ACC112 (cell line): ENCODE data around the gene LRRC3C.
A peak's percentile ranks its signal among the peaks of the same experiment; 100 is the strongest.

Source experiments
- H2AFZ ChIP-seq: fragments of 200-600 bp; sonication (generic); one replicate; pipeline ENCODE4 v1.6.0; 2017; ENCODE audit warnings: antibody characterized with exemption, low read length; ENCODE audit not compliant: unreplicated experiment
- H3K27ac ChIP-seq: fragments of 200-600 bp; sonication (generic); 2 replicates; pipeline ENCODE4 v1.5.1; 2014; ENCODE audit warnings: low read depth, mild to moderate bottlenecking, antibody characterized with exemption, low read length, moderate library complexity
- H3K27me3 ChIP-seq: fragments of 200-600 bp; sonication (generic); 2 replicates; pipeline ENCODE4 v1.6.1; 2014; ENCODE audit warnings: mild to moderate bottlenecking, antibody characterized with exemption, low read length, moderate library complexity, mixed read lengths; ENCODE audit not compliant: insufficient read depth
- H3K36me3 ChIP-seq: fragments of 200-600 bp; sonication (generic); 2 replicates; pipeline ENCODE4 v1.6.1; 2016; ENCODE audit warnings: mild to moderate bottlenecking, antibody characterized with exemption, low read length, moderate library complexity, mixed read lengths; ENCODE audit not compliant: insufficient read depth
- H3K4me1 ChIP-seq: fragments of 200-600 bp; sonication (generic); one replicate; pipeline ENCODE4 v1.6.1; 2016; ENCODE audit warnings: low read length, mixed read lengths; ENCODE audit not compliant: insufficient read depth, unreplicated experiment, control insufficient read depth
- H3K4me3 ChIP-seq: fragments of 200-600 bp; sonication (generic); 2 replicates; pipeline ENCODE4 v1.5.1; 2014; ENCODE audit warnings: mild to moderate bottlenecking, low read depth, low read length
- H3K79me2 ChIP-seq: fragments of 200-600 bp; sonication (generic); one replicate; pipeline ENCODE4 v1.6.0; 2016; ENCODE audit warnings: low read length; ENCODE audit not compliant: control insufficient read depth, unreplicated experiment, insufficient read depth

Gene LRRC3C

GRCh38 chr17:39908789-39909352, 18.7 kb upstream of the LRRC3C start:
- H3K36me3 ChIP-seq = no peaks in the 10 kb centered on the region
- H3K4me3 ChIP-seq = no peak overlapping the region
- H3K79me2 ChIP-seq = no peaks in the 10 kb centered on the region
- no peaks in the 10 kb centered on the region for H3K4me1 ChIP-seq
- no peaks in the 10 kb centered on the region for H3K27me3 ChIP-seq
- no peak overlapping the region for H3K27ac ChIP-seq
- H2AFZ ChIP-seq = no peak overlapping the region

- H3K4me1 ChIP-seq = no peaks in the 10 kb centered on the region
- no peaks in the 10 kb centered on the region for H3K27me3 ChIP-seq
- H3K36me3 ChIP-seq = no peaks in the 10 kb centered on the region
- H3K27ac ChIP-seq = no peak overlapping the region
- H3K79me2 ChIP-seq = no peaks in the 10 kb centered on the region
- no peak overlapping the region for H3K4me3 ChIP-seq
- H2AFZ ChIP-seq = no peak overlapping the region
Observed at GRCh38 chr17:39913989-39914388, 13.5 kb upstream of the LRRC3C start.

- Histone ChIP-seq H3K36me3 (peaks cover 6% of the 10 kb centered on the region; the same call in 1 of the 2 replicates), H3K79me2 (no peaks in the 10 kb centered on the region), H3K4me3 (no peak overlapping the region), H3K27ac (no peak overlapping the region), H2AFZ (no peak overlapping the region), H3K4me1 (no peaks in the 10 kb centered on the region), H3K27me3 (no peaks in the 10 kb centered on the region)
Observed at GRCh38 chr17:39915559-39915958, 12.0 kb upstream of the LRRC3C start.

- H3K79me2 ChIP-seq = no peaks in the 10 kb centered on the region
- no peak overlapping the region for H3K4me3 ChIP-seq
- H3K27me3 ChIP-seq = no peaks in the 10 kb centered on the region
- no peak overlapping the region for H3K27ac ChIP-seq
- H2AFZ ChIP-seq = no peak overlapping the region
- peaks cover 10% of the 10 kb centered on the region; the same call in 1 of the 2 replicates for H3K36me3 ChIP-seq
- H3K4me1 ChIP-seq = no peaks in the 10 kb centered on the region
Observed at GRCh38 chr17:39916918-39917317, 10.6 kb upstream of the LRRC3C start.

GRCh38 chr17:39919087-39919683, 8.3 kb upstream of the LRRC3C start:
- H3K27me3 ChIP-seq = no peaks in the 10 kb centered on the region
- peaks cover 9% of the 10 kb centered on the region for H3K79me2 ChIP-seq
- H3K27ac ChIP-seq = no peak overlapping the region
- H2AFZ ChIP-seq = no peak overlapping the region
- H3K4me3 ChIP-seq = no peak overlapping the region
- H3K36me3 ChIP-seq = peaks cover 20% of the 10 kb centered on the region; the same call in 1 of the 2 replicates
- H3K4me1 ChIP-seq = peaks cover 7% of the 10 kb centered on the region

- Histone ChIP-seq H3K27ac (no peak overlapping the region), H3K4me3 (no peak overlapping the region), H3K36me3 (peaks cover 20% of the 10 kb centered on the region; the same call in 1 of the 2 replicates), H3K4me1 (peaks cover 20% of the 10 kb centered on the region), H2AFZ (no peak overlapping the region), H3K79me2 (peaks cover 20% of the 10 kb centered on the region), H3K27me3 (no peaks in the 10 kb centered on the region)
Observed at GRCh38 chr17:39920218-39921210, 7.0 kb upstream of the LRRC3C start.

GRCh38 chr17:39921323-39921722, 6.2 kb upstream of the LRRC3C start:
- Histone ChIP-seq H2AFZ (no peak overlapping the region), H3K4me3 (no peak overlapping the region), H3K27me3 (no peaks in the 10 kb centered on the region), H3K27ac (no peak overlapping the region), H3K79me2 (peaks cover 28% of the 10 kb centered on the region), H3K4me1 (peaks cover 28% of the 10 kb centered on the region), H3K36me3 (peaks cover 20% of the 10 kb centered on the region; the same call in 1 of the 2 replicates)

GRCh38 chr17:39922006-39922405, 5.5 kb upstream of the LRRC3C start:
- peaks cover 20% of the 10 kb centered on the region; the same call in 1 of the 2 replicates for H3K36me3 ChIP-seq
- no peaks in the 10 kb centered on the region for H3K27me3 ChIP-seq
- H3K4me1 ChIP-seq = peaks cover 30% of the 10 kb centered on the region
- H3K27ac ChIP-seq = no peak overlapping the region
- H3K79me2 ChIP-seq = peaks cover 35% of the 10 kb centered on the region
- H2AFZ ChIP-seq = no peak overlapping the region
- H3K4me3 ChIP-seq = no peak overlapping the region

- no peaks in the 10 kb centered on the region for H3K27me3 ChIP-seq
- peaks cover 35% of the 10 kb centered on the region for H3K4me1 ChIP-seq
- H3K27ac ChIP-seq = no peak overlapping the region
- no peak overlapping the region for H3K4me3 ChIP-seq
- no peak overlapping the region for H2AFZ ChIP-seq
- H3K36me3 ChIP-seq = peaks cover 20% of the 10 kb centered on the region; the same call in 1 of the 2 replicates
- peaks cover 36% of the 10 kb centered on the region for H3K79me2 ChIP-seq
Observed at GRCh38 chr17:39923230-39923629, 4.3 kb upstream of the LRRC3C start.

GRCh38 chr17:39923836-39924690, 3.5 kb upstream of the LRRC3C start:
- peaks cover 44% of the 10 kb centered on the region for H3K4me1 ChIP-seq
- H3K36me3 ChIP-seq = peaks cover 20% of the 10 kb centered on the region; the same call in 1 of the 2 replicates
- H3K79me2 ChIP-seq = peaks cover 36% of the 10 kb centered on the region
- H3K27me3 ChIP-seq = no peaks in the 10 kb centered on the region
- H3K4me3 ChIP-seq = no peak overlapping the region
- peak overlapping the region; percentile 33; the same call in 1 of the 2 replicates for H3K27ac ChIP-seq
- H2AFZ ChIP-seq = no peak overlapping the region
